ENCODE results near the gene TBC1D3K.
"Not testable (repeated sequence)": the region's sequence is repeated elsewhere in the genome, so short reads cannot be mapped to it uniquely, and the experiment has no call there.

TBC1D3K gene

GRCh38 chr17:37924115-37924514 is at the start of gene TBC1D3K:
TSS of gene TBC1D3K (plus strand) at chr17:37924415. CDS start at chr17:37926000, 1,585 bp downstream.
- DNase-seq (ENCODE audit: insufficient read length, low spot score); FAIRE-seq: not testable (repeated sequence)

- no peak for FAIRE-seq
- DNase-seq (ENCODE audit: insufficient read length, low spot score): no peak
- no peak for TF ChIP-seq POLR2A (IDR thresholded peaks at IDR 0.05; ENCODE audit: low read depth, low read length)
Measured at GRCh38 chr17:37884516-37884915, 39.7 kb upstream of the TBC1D3K start.

GRCh38 chr17:37885136-37885535 is 39.1 kb upstream of the TBC1D3K start:
- FAIRE-seq (no peak), DNase-seq (ENCODE audit: insufficient read length, low spot score) (no peak)
- TF ChIP-seq POLR2A (IDR thresholded peaks at IDR 0.05; ENCODE audit: low read depth, low read length): no peak

- FAIRE-seq: no peak
- DNase-seq (ENCODE audit: insufficient read length, low spot score): no peak
- no peak for TF ChIP-seq POLR2A (IDR thresholded peaks at IDR 0.05; ENCODE audit: low read depth, low read length)
Measured at GRCh38 chr17:37888881-37889280, 35.3 kb upstream of the TBC1D3K start.

- FAIRE-seq; DNase-seq (ENCODE audit: insufficient read length, low spot score): not testable (repeated sequence)
Measured at GRCh38 chr17:37896961-37897360, 27.3 kb upstream of the TBC1D3K start.
